HepG2 (cell line): ENCODE data around the gene TMPO. TPM values are rescaled to one million over a fixed set of nuclear protein-coding genes. Genes with fewer than 3 reads are reported as not detected.

Source experiments
- CSRNP2 ChIP-seq: sonication (generic); formaldehyde crosslinking; conservative IDR thresholded peaks from 2 replicates; pipeline ENCODE4 v1.8.0; 2022; ENCODE audit warnings: low read depth, missing genetic modification reagents
- FIP1L1 ChIP-seq: fragments of 200-400 bp; formaldehyde crosslinking; IDR thresholded peaks from 2 replicates; pipeline ENCODE4 v1.6.1; 2018; ENCODE audit warnings: low read depth, mild to moderate bottlenecking, low read length, moderate library complexity, borderline replicate concordance; ENCODE audit not compliant: insufficient read depth
- MAX ChIP-seq: IDR thresholded peaks from 2 replicates; pipeline ENCODE4 v1.6.1; 2012; ENCODE audit warnings: inconsistent platforms
- NFAT5 ChIP-seq: sonication (generic); formaldehyde crosslinking; IDR thresholded peaks from 2 replicates; pipeline ENCODE4 v1.4.0; 2020; ENCODE audit warnings: missing genetic modification reagents
- SPEN ChIP-seq: sonication (generic); formaldehyde crosslinking; IDR thresholded peaks from 2 replicates; pipeline ENCODE4 v1.5.1; 2020; ENCODE audit warnings: low read depth, mild to moderate bottlenecking, missing genetic modification reagents
- SRY ChIP-seq: sonication (generic); formaldehyde crosslinking; IDR thresholded peaks from 2 replicates; pipeline ENCODE4 v1.8.0; 2022; ENCODE audit warnings: mild to moderate bottlenecking, missing genetic modification reagents
- XBP1 ChIP-seq: sonication (generic); formaldehyde crosslinking; IDR thresholded peaks from 2 replicates; pipeline ENCODE4 v1.5.0; 2020; ENCODE audit warnings: missing genetic modification reagents
- ZNF263 ChIP-seq: sonication (generic); formaldehyde crosslinking; IDR thresholded peaks from 2 replicates; pipeline ENCODE4 v1.4.0; 2020; ENCODE audit warnings: missing genetic modification reagents
- ZNF564 ChIP-seq: sonication (generic); formaldehyde crosslinking; IDR thresholded peaks from 2 replicates; pipeline ENCODE4 v1.8.1; 2023; ENCODE audit warnings: mild to moderate bottlenecking, missing genetic modification reagents
- ZNF567 ChIP-seq: sonication (generic); formaldehyde crosslinking; IDR thresholded peaks from 2 replicates; pipeline ENCODE4 v1.8.1; 2023; ENCODE audit warnings: mild to moderate bottlenecking, missing genetic modification reagents, borderline replicate concordance
- ZNF574 ChIP-seq: sonication (generic); formaldehyde crosslinking; IDR thresholded peaks from 2 replicates; pipeline ENCODE4 v1.4.0; 2020; ENCODE audit warnings: missing genetic modification reagents
- ZNF589 ChIP-seq: sonication (generic); formaldehyde crosslinking; conservative IDR thresholded peaks from 2 replicates; pipeline ENCODE4 v1.8.0; 2022; ENCODE audit warnings: mild to moderate bottlenecking, moderate library complexity, missing genetic modification reagents
- ZNF674 ChIP-seq: sonication (generic); formaldehyde crosslinking; IDR thresholded peaks from 2 replicates; pipeline ENCODE4 v1.5.0; 2020; ENCODE audit warnings: low read depth, mild to moderate bottlenecking, missing genetic modification reagents
- ZNF749 ChIP-seq: sonication (generic); formaldehyde crosslinking; IDR thresholded peaks from 2 replicates; pipeline ENCODE4 v1.8.0; 2022; ENCODE audit warnings: mild to moderate bottlenecking, missing genetic modification reagents, moderate library complexity, borderline replicate concordance
- polyA plus RNA-seq, 8 experiments: library from polyadenylated mRNA; depleted of rRNA in 3 of 8; stranded (reverse) in 7 of 8; unstranded in 1 of 8; fragments of >200 nt; fragmentation: Illumina TruSeq in 4 of 8; extraction: Trizol in 4 of 8; gene quantifications; 2 replicates each; pipeline versions ENCODE4 v1.2.1 to v1.2.3, GENCODE V29; 2011 to 2016; ENCODE audit warnings: low read depth in 4 of 8, missing spikeins in 1 of 8, mixed read lengths in 1 of 8; ENCODE audit not compliant: insufficient read depth in 1 of 8
- total RNA-seq, 5 experiments: library from RNA; depleted of rRNA; stranded (reverse); fragments of >200 nt; fragmentation: Illumina TruSeq; extraction: Trizol; gene quantifications; 2 replicates each; pipeline ENCODE4 v1.2.3, GENCODE V29; 2016; ENCODE audit warnings: low read depth in 1 of 5
- TF ChIP-seq, protein P1 (sequence below): sonication (generic); formaldehyde crosslinking; IDR thresholded peaks from 2 replicates; pipeline ENCODE4 v1.8.0; 2022; ENCODE audit warnings: low read depth, missing genetic modification reagents

TMPO gene
- total and polyA plus RNA-seq, 2 of the 13 experiments (the other 11 are each of a cell fraction or from before 2014, with no cell fraction given) = 24.2 to 167 TPM

DNA sequence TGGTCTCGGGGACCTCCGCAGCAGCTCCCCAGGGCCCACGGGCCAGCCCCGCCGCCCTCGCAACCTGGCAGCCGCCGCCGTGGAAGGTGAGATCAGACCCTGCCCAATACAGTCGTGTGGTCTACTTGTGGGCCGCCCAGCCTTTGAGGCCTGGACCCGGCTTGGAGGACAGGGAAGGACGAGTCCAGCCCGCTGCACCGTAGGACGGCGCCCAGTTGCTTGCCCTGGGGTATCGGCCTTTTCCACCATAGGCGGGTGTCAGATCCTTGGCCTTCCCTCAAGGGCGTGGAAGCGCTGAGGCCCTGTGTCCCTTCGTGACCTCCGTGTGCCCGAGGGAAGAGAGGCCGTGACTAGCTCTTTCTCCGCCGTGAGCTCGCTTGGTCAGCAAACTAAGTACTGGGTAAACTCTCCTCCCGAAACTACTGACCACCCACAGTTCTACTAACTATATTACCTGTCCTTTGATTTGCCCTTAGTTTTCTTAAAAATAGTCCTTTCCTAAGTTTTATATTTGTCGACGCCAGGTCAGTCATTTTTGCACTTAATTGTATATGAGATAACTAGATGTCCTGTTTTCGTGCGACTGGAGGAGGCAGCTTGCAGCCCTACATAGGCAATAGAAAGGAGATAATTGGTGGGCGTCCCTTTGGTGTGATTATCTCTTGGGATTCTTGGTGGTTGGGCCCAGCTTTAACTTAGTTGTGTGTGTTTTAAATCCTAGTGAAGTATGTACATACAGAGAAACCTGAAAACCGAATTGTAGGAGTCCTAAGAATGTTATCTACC lies 78.9 kb downstream of the TMPO start (continued):
- 0 out of 2 replicates have a peak, but pooled peaks have one; percentile 3 for TF ChIP-seq NFAT5 (CRISPR knock-in tag)
- peak; percentile 40; the same call in 1 of the 2 replicates for TF ChIP-seq ZNF674 (CRISPR knock-in tag)
- no peak for TF ChIP-seq XBP1
- TF ChIP-seq MAX = no peak
- TF ChIP-seq, protein P1, sequence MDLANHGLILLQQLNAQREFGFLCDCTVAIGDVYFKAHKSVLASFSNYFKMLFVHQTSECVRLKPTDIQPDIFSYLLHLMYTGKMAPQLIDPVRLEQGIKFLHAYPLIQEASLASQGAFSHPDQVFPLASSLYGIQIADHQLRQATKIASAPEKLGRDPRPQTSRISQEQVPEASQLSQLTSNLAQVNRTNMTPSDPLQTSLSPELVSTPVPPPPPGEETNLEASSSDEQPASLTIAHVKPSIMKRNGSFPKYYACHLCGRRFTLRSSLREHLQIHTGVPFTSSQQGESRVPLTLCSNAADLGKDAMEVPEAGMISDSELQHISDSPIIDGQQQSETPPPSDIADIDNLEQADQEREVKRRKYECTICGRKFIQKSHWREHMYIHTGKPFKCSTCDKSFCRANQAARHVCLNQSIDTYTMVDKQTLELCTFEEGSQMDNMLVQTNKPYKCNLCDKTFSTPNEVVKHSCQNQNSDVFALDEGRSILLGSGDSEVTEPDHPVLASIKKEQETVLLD = no peak
- TF ChIP-seq ZNF574 (CRISPR knock-in tag) = no peak
- TF ChIP-seq FIP1L1 = no peak
- TF ChIP-seq ZNF589 = 0 out of 2 replicates have a peak, but pooled peaks have one; percentile 83
- 0 out of 2 replicates have a peak, but pooled peaks have one; percentile 56 for TF ChIP-seq SRY (CRISPR knock-in tag)
- 0 out of 2 replicates have a peak, but pooled peaks have one; percentile 42 for TF ChIP-seq ZNF567 (CRISPR knock-in tag)
- no peak for TF ChIP-seq CSRNP2
- peak; percentile 43; the same call in 1 of the 2 replicates for TF ChIP-seq ZNF749 (CRISPR knock-in tag)
- no peak for TF ChIP-seq SPEN (CRISPR knock-in tag)
- TF ChIP-seq ZNF263 (CRISPR knock-in tag) = no peak
- 0 out of 2 replicates have a peak, but pooled peaks have one; percentile 64 for TF ChIP-seq ZNF564 (CRISPR knock-in tag)
